Suppressor macrophage (primary cell): ENCODE data around the gene KRTAP2-2.
"Not testable (repeated sequence)": the region's sequence is repeated elsewhere in the genome, so short reads cannot be mapped to it uniquely, and the experiment has no call there.

ENCODE experiments used
- DNase-seq, 4 experiments: peaks; one replicate each; pipeline ENCODE4 v3.0.0-alpha.2; 2020 to 2022
- total RNA-seq, 17 experiments: gene quantifications; one replicate each; lab custom pipeline; 2026; ENCODE audit warnings: mixed read lengths in 6 of 17, inconsistent platforms in 3 of 17; lab: John Stamatoyannopoulos, UW

Gene KRTAP2-2
- total RNA-seq = 0 to 0.11 (median 0) reads per million in 17 experiments

- DNase-seq = not testable (repeated sequence)
These were observed at the start of gene KRTAP2-2 for GRCh38 chr17:41055130-41055529. KRTAP2-2 (minus strand) TSS chr17:41055230; CDS start chr17:41055211, 19 bp downstream.

DNA sequence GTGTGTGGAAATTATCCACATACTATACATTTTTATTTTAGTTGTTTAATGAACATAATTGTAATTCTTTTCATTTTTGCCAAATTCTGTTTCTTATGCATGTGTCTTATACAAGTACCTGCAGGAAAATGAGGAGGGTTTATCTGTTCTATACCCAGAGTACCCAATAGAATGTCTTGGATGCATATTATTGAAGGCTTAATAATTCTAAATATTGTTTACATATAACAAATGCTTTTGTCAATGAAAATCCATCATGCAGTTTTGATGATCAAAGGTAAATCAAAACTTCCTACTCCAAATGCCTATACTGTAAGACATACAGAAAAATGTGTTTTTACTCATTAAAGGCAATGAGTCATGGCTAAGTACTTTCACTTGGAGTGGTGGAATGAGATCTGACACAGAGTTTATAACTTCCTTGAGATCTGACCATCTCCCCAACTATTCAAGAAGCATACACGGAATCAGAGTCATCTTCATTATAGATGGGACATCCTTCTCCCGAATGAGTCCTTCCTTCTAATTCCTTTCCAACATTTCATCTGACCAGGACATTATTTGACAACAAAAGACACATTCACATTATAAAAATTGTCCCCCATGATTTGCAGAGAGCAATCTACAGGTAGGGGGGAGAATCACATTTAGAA lies 49.5 kb upstream of the KRTAP2-2 start:
- not testable (repeated sequence) for DNase-seq

GRCh38 chr17:41103896-41104295 lies 48.9 kb upstream of the KRTAP2-2 start:
- no peak for DNase-seq

GRCh38 chr17:41101586-41102259 lies 46.7 kb upstream of the KRTAP2-2 start, which contains the start of gene KRTAP4-16:
KRTAP4-16 (minus strand) TSS chr17:41102209; CDS start chr17:41102209, 0 bp downstream.
- DNase-seq = no peak

- DNase-seq = peak in 1 of 4 experiments; percentile 3
These were observed 44.9 kb upstream of the KRTAP2-2 start for GRCh38 chr17:41099682-41100480.

GRCh38 chr17:41098481-41098880 lies 43.5 kb upstream of the KRTAP2-2 start:
- DNase-seq = no peak

- DNase-seq = no peak
These were observed 43.0 kb upstream of the KRTAP2-2 start, which contains the start of gene KRTAP4-8 for GRCh38 chr17:41098042-41098441. KRTAP4-8 (minus strand) TSS chr17:41098142; CDS start chr17:41098084, 58 bp downstream.

- DNase-seq = no peak
These were observed 41.0 kb upstream of the KRTAP2-2 start for GRCh38 chr17:41096055-41096454.

GRCh38 chr17:41088760-41089352 lies 33.8 kb upstream of the KRTAP2-2 start:
- not testable (repeated sequence) for DNase-seq

- DNase-seq = not testable (repeated sequence)
These were observed 29.2 kb upstream of the KRTAP2-2 start, which contains the start of gene KRTAP4-7 for GRCh38 chr17:41084100-41084856. KRTAP4-7 (plus strand) TSS chr17:41084150; CDS start chr17:41084207, 57 bp downstream.

- DNase-seq = not testable (repeated sequence)
These were observed 28.4 kb upstream of the KRTAP2-2 start for GRCh38 chr17:41083427-41083826.

- no peak for DNase-seq
These were observed 27.6 kb upstream of the KRTAP2-2 start for GRCh38 chr17:41082626-41083025.

- no peak for DNase-seq
These were observed 21.8 kb upstream of the KRTAP2-2 start for GRCh38 chr17:41076788-41077187.

DNA sequence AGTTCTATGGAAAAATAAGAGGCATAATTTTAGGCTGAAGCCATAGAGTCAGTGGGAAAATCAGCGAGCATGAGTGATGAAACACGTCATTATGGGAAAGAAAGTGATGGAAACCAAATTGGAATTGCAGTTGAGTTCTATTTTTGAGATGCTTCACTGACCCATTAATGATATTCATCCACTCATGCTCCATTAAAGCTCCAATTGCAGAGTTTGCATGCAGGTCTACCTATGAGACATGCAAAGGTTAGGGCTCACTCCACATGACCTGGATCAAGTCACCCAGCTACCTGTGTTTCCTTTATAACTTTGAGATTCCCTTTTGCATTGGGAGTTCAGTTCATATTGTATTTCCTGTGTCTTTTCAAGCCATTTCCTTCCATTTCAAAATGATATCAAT lies 18.6 kb upstream of the KRTAP2-2 start:
- no peak for DNase-seq

DNA sequence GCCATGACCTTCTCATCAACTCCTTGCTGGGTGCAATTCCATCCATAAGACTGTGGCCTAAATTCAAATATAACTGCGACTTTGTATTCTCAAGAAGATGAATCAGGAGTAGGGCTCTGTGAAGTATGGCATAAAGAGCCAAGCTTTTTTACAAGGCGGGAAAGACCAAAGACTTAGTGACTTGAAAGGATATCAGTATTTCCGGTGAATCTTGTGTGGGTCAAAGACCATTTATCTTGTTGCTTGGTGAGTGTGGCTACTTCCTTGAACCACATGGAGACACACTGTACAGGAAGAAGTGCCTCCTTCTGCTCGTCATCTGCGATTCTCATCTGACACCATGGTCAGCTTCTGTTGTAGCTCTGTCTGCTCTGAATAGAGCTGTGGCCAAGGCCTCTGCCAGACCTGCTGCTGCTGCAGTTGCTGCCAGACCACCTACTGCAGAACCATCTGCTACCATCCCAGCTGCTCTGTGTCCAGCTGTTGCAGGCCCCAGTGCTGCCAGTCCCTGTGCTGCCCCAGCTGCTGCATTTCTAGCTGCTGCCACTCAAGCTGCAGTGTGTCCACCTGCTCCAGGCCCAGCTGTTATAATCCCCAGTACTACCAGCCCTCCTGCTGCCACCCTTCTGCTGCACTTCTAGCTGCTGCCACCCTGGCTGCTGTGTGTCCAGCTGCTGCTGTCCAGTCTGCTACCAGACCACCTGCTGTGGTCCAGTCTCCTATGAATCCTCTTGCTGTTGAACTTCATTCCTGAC lies 16.8 kb upstream of the KRTAP2-2 start:
- no peak for DNase-seq

GRCh38 chr17:41069031-41069430 lies 14.0 kb upstream of the KRTAP2-2 start:
- DNase-seq = peak in 3 of 4 experiments; percentile 23 to 49 (median 38)

- DNase-seq = no peak
These were observed 12.3 kb upstream of the KRTAP2-2 start for GRCh38 chr17:41067281-41067680.

DNA sequence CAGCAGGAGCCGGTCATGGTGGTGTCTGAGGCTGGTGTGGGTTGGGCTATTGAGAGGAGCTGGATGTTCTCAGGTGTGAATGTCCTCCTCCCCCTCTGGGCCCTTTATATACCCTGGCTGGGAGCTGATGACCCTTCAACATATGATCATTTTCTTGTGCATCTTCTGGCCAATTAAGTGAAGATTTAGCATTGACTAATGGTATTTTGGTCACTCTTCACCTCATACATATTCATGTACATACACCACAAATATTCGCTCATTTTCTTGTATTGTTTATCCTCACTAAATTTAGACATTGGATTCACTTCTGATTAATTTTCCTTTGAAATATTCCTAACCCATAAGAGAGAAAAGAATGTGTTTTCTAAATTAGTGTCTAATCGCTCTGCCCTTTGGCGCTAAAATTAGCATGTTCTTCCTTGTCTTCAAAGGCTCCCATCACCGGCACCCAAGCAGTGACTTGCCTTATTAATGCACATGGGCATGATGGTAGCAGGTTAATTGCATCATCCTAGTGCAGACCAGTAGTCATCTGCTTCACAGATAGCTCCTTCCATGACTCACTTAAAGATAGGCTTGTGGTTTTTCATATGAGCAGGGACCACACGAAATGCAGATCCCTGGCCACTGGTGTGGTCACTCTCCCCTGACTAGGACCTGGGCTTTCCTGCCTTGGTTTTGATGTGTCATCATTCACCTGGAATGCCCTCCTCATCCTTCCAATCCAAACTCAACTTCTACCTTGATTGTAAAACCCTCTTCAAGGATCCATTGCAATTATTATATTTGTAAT lies 11.0 kb upstream of the KRTAP2-2 start, which contains the start of gene KRTAP2-4:
Gene KRTAP2-4 (minus strand): TSS at position 51 of the 796 bp plus-strand sequence. CDS start 34 bp downstream, at position 17.
- peak in 3 of 4 experiments; percentile 14 to 34 (median 20) for DNase-seq

GRCh38 chr17:41065016-41065689 lies 10.1 kb upstream of the KRTAP2-2 start:
- not testable (repeated sequence) for DNase-seq
